AG09309 (cell line): ENCODE data around the gene RAB3C.

Experiments
- DNase-seq: peaks from one replicate; pipeline ENCODE4 v3.0.0-alpha.2; 2010; ENCODE audit warnings: low read depth
- H3K4me3 ChIP-seq: 2 replicates; pipeline ENCODE4 v1.5.1; 2011; ENCODE audit warnings: mild to moderate bottlenecking, low read depth, low read length, moderate library complexity; ENCODE audit not compliant: control insufficient read depth
- CTCF ChIP-seq: IDR thresholded peaks from 2 replicates; pipeline ENCODE4 v1.5.1; 2011; ENCODE audit warnings: mild to moderate bottlenecking, low read depth, low read length, inconsistent platforms; ENCODE audit not compliant: insufficient read depth, control insufficient read depth; ENCODE audit errors: missing control alignments

RAB3C gene

GRCh38 chr5:58722160-58722559 is 139.3 kb downstream of the RAB3C start:
- no peak overlapping the region for H3K4me3 ChIP-seq
- DNase-seq, result no peak
- TF ChIP-seq CTCF, result no peak

- DNase-seq, result no peak
- H3K4me3 ChIP-seq, result no peak overlapping the region
- no peak for TF ChIP-seq CTCF
These were observed 142.1 kb downstream of the RAB3C start for GRCh38 chr5:58724992-58725391.

- H3K4me3 ChIP-seq, result no peak overlapping the region
- no peak for DNase-seq
- no peak for TF ChIP-seq CTCF
These were observed 148.8 kb downstream of the RAB3C start for GRCh38 chr5:58731641-58732040.

GRCh38 chr5:58735637-58736036 is 152.8 kb downstream of the RAB3C start:
- no peak overlapping the region for H3K4me3 ChIP-seq
- DNase-seq, result no peak
- no peak for TF ChIP-seq CTCF

- no peak for DNase-seq
- no peak for TF ChIP-seq CTCF
- H3K4me3 ChIP-seq, result no peak overlapping the region
These were observed 153.3 kb downstream of the RAB3C start for GRCh38 chr5:58736214-58736613.

- no peak for TF ChIP-seq CTCF
- no peak for DNase-seq
- H3K4me3 ChIP-seq, result no peak overlapping the region
These were observed 154.8 kb downstream of the RAB3C start for GRCh38 chr5:58737671-58738070.

GRCh38 chr5:58738336-58738735 is 155.5 kb downstream of the RAB3C start:
- no peak for DNase-seq
- no peak overlapping the region for H3K4me3 ChIP-seq
- TF ChIP-seq CTCF, result no peak
